ENCODE results near the gene PRKCH. TPM values are rescaled to one million over a fixed set of nuclear protein-coding genes. Genes with fewer than 3 reads are reported as not detected.
A peak's percentile ranks its signal among the peaks of the same experiment; 100 is the strongest.

Gene PRKCH
- polyA plus RNA-seq, 3 donors: 3.6 to 6.2 (median 5.4) TPM

GRCh38 chr14:61520576-61520975, 199.2 kb downstream of the PRKCH start:
- no peak overlapping the region for H3K4me2 ChIP-seq (replicated peaks; ENCODE audit: extremely low read depth, low read length, poor library complexity, severe bottlenecking)
- H2AFZ ChIP-seq (ENCODE audit: insufficient read depth, low read depth, low read length, poor library complexity, severe bottlenecking): no peak overlapping the region
- H3K27me3 ChIP-seq (ENCODE audit: control insufficient read depth in 2 of 2, insufficient read depth in 2 of 2, low read length in 2 of 2): no peaks in the 10 kb centered on the region
- H3K36me3 Mint-ChIP-seq: peaks cover 10 to 12% of the 10 kb centered on the region in 2 donors
- H3K9me3 Mint-ChIP-seq: no peaks in the 10 kb centered on the region
- no CpG with 5 or more reads among the region's 1 CpG for WGBS (ENCODE audit: insufficient coverage)
- H3K79me2 ChIP-seq (ENCODE audit: insufficient read depth, low read length): no peaks in the 10 kb centered on the region
- TF ChIP-seq, protein P1, sequence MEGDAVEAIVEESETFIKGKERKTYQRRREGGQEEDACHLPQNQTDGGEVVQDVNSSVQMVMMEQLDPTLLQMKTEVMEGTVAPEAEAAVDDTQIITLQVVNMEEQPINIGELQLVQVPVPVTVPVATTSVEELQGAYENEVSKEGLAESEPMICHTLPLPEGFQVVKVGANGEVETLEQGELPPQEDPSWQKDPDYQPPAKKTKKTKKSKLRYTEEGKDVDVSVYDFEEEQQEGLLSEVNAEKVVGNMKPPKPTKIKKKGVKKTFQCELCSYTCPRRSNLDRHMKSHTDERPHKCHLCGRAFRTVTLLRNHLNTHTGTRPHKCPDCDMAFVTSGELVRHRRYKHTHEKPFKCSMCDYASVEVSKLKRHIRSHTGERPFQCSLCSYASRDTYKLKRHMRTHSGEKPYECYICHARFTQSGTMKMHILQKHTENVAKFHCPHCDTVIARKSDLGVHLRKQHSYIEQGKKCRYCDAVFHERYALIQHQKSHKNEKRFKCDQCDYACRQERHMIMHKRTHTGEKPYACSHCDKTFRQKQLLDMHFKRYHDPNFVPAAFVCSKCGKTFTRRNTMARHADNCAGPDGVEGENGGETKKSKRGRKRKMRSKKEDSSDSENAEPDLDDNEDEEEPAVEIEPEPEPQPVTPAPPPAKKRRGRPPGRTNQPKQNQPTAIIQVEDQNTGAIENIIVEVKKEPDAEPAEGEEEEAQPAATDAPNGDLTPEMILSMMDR (IDR thresholded peaks at IDR 0.05): no peak
- H4K20me1 ChIP-seq (ENCODE audit: insufficient read depth, low read length): no peaks in the 10 kb centered on the region
- no peak overlapping the region for H3K27ac ChIP-seq (ENCODE audit: low read depth in 1 of 2, low read length in 2 of 2)
- H3K9ac ChIP-seq (ENCODE audit: insufficient read depth, low read length, poor library complexity, severe bottlenecking): no peak overlapping the region
- peaks cover 0 to 2% (median 0%) of the 10 kb centered on the region in 3 donors for H3K27me3 Mint-ChIP-seq (ENCODE audit: low read depth in 3 of 3)
- no peaks in the 10 kb centered on the region for H3K9me3 ChIP-seq (replicated peaks in 1 of 2; ENCODE audit: control insufficient read depth in 1 of 2, insufficient read depth in 1 of 2, low read length in 2 of 2)
- no peak overlapping the region for H3K4me3 ChIP-seq (replicated peaks in 1 of 3; ENCODE audit: low read depth in 2 of 3, low read length in 3 of 3)
- peaks cover 8 to 9% of the 10 kb centered on the region in 2 donors for H3K4me1 ChIP-seq (ENCODE audit: control insufficient read depth in 1 of 2, insufficient read depth in 2 of 2, low read length in 2 of 2)
- H3K36me3 ChIP-seq (replicated peaks in 1 of 2; ENCODE audit: control insufficient read depth in 1 of 2, insufficient read depth in 2 of 2, low read length in 2 of 2): no peaks in the 10 kb centered on the region
- no peak overlapping the region for H3K4me3 Mint-ChIP-seq
- no peak overlapping the region for H3K27ac Mint-ChIP-seq
- H3K4me1 Mint-ChIP-seq: peaks cover 12% of the 10 kb centered on the region
- intact Hi-C loops (cut with micrococcal nuclease): no loop called here
- no peak for DNase-seq

DNA sequence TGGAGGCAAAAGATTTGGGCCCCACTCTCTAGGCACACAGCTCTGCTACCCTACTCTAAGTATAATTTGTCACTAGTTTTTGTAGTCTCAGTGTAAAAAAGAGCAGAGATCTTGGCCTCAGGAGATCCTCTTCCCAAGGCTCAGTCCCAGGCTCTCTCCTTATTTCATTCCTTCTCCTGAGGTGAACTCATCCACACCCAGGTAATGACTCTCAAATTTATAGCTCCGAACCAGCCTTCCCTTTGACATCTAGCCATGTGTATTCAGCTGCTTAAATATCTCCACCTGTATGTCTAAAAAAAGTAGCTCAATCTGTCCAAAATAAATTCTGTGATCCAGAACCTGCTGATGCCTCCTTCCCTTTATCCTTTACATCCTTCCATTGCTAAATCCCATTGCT, 200.4 kb downstream of the PRKCH start:
- TF ChIP-seq, protein P1 (IDR thresholded peaks at IDR 0.05): no peak
- WGBS (ENCODE audit: insufficient coverage): 100% methylated on average over 1 of the region's 1 CpG
- no peak overlapping the region for H3K4me3 Mint-ChIP-seq
- Histone ChIP-seq H3K9me3 (replicated peaks in 1 of 2; ENCODE audit: control insufficient read depth in 1 of 2, insufficient read depth in 1 of 2, low read length in 2 of 2) (no peaks in the 10 kb centered on the region), H3K4me1 (ENCODE audit: control insufficient read depth in 1 of 2, insufficient read depth in 2 of 2, low read length in 2 of 2) (peaks cover 12 to 15% of the 10 kb centered on the region in 2 donors), H3K4me3 (replicated peaks in 1 of 3; ENCODE audit: low read depth in 2 of 3, low read length in 3 of 3) (no peak overlapping the region), H3K27me3 (ENCODE audit: control insufficient read depth in 2 of 2, insufficient read depth in 2 of 2, low read length in 2 of 2) (no peaks in the 10 kb centered on the region), H3K27ac (ENCODE audit: low read depth in 1 of 2, low read length in 2 of 2) (no peak overlapping the region), H4K20me1 (ENCODE audit: insufficient read depth, low read length) (no peaks in the 10 kb centered on the region), H2AFZ (ENCODE audit: insufficient read depth, low read depth, low read length, poor library complexity, severe bottlenecking) (no peak overlapping the region), H3K4me2 (replicated peaks; ENCODE audit: extremely low read depth, low read length, poor library complexity, severe bottlenecking) (no peak overlapping the region), H3K36me3 (replicated peaks in 1 of 2; ENCODE audit: control insufficient read depth in 1 of 2, insufficient read depth in 2 of 2, low read length in 2 of 2) (no peaks in the 10 kb centered on the region), H3K9ac (ENCODE audit: insufficient read depth, low read length, poor library complexity, severe bottlenecking) (no peak overlapping the region), H3K79me2 (ENCODE audit: insufficient read depth, low read length) (no peaks in the 10 kb centered on the region)
- no peak for DNase-seq
- peaks cover 14 to 18% of the 10 kb centered on the region in 2 donors for H3K36me3 Mint-ChIP-seq
- H3K4me1 Mint-ChIP-seq: peaks cover 22% of the 10 kb centered on the region
- peaks cover 0 to 2% (median 0%) of the 10 kb centered on the region in 3 donors for H3K27me3 Mint-ChIP-seq (ENCODE audit: low read depth in 3 of 3)
- H3K9me3 Mint-ChIP-seq: no peaks in the 10 kb centered on the region
- H3K27ac Mint-ChIP-seq: peak overlapping the region in 3 of 7 donors; percentile 12 to 61 (median 25)
- intact Hi-C loops (cut with micrococcal nuclease): no loop called here

Measured in CD14-positive monocyte (primary cell).